ENCODE measurements around the gene UQCR10.

- TF ChIP-seq EZH2phosphoT487 (IDR thresholded peaks at IDR 0.05; ENCODE audit: low read depth) (no peak), CTCF (IDR thresholded peaks at IDR 0.05; ENCODE audit: low read depth, low read length) (no peak)
Measured at GRCh38 chr22:29726106-29726505, 41.1 kb upstream of the UQCR10 start.
